Measurements from ENCODE around the gene CCNY.

- TF ChIP-seq ZNF274 (IDR thresholded peaks at IDR 0.05; ENCODE audit: low read depth, low read length) (no peak), YY1 (IDR thresholded peaks at IDR 0.05; ENCODE audit: insufficient read depth, insufficient read length) (no peak)
Measured at GRCh38 chr10:35442592-35442991, 106.3 kb downstream of the CCNY start.
